Measurements from ENCODE around the gene FAM120B. TPM values are rescaled to one million over a fixed set of nuclear protein-coding genes. Genes with fewer than 3 reads are reported as not detected.

FAM120B gene
- total RNA-seq, 1 experiment from 2014 or later = 25.2 TPM

- no peaks in the 10 kb centered on the region for H3K27me3 ChIP-seq (ENCODE audit: insufficient read depth, low read length)
- no peak overlapping the region for H3K9ac ChIP-seq (ENCODE audit: low read length)
- DNase-seq (ENCODE audit: low read depth, low spot score) (no peak), ATAC-seq (no peak)
- ChIA-PET POLR2A (no interaction called here), RAD21 (ENCODE audit: low non-redundant PET in 1 of 2, low total read pairs in 2 of 2, uncharacterized antibody in 2 of 2, unreplicated experiment in 2 of 2) (no interaction called here), CTCF (no interaction called here)
- H4K20me1 ChIP-seq (ENCODE audit: insufficient read depth) = no peaks in the 10 kb centered on the region
- H3K9me2 ChIP-seq (ENCODE audit: insufficient read depth) = no peaks in the 10 kb centered on the region
- H3K27ac ChIP-seq (ENCODE audit: low read depth, low read length) = no peak overlapping the region
- H2AFZ ChIP-seq (ENCODE audit: low read depth, low read length, poor library complexity, severe bottlenecking) = no peak overlapping the region
- no TSS peak for BruUV-seq (replicated peaks)
- no peaks in the 10 kb centered on the region for H3K9me3 ChIP-seq (ENCODE audit: control insufficient read depth in 1 of 2, insufficient read depth in 1 of 2, low read depth in 1 of 2, low read length in 2 of 2)
- TF ChIP-seq EZH2phosphoT487 (IDR thresholded peaks at IDR 0.05; ENCODE audit: borderline replicate concordance) = no peak
- TF ChIP-seq POLR2A (IDR thresholded peaks at IDR 0.05; ENCODE audit: borderline replicate concordance, extremely low read depth, insufficient read depth, insufficient read length) = no peak
- TF ChIP-seq ATF3 (IDR thresholded peaks at IDR 0.05) = no peak
- no peak for TF ChIP-seq MAX (IDR thresholded peaks at IDR 0.05)
- no peak for TF ChIP-seq POLR2AphosphoS5 (IDR thresholded peaks at IDR 0.05; ENCODE audit: low read depth, low read length)
- no peak for TF ChIP-seq ZFX (IDR thresholded peaks at IDR 0.05)
- TF ChIP-seq SIN3A (IDR thresholded peaks at IDR 0.05; ENCODE audit: low read depth) = no peak
- TF ChIP-seq REST (IDR thresholded peaks at IDR 0.05; ENCODE audit: low read depth) = no peak
- TF ChIP-seq CBX3 (IDR thresholded peaks at IDR 0.05; ENCODE audit: low read depth) = no peak
- TF ChIP-seq ELF1 (IDR thresholded peaks at IDR 0.05; ENCODE audit: borderline replicate concordance, low read depth) = no peak
- no peak for TF ChIP-seq FOSL1 (IDR thresholded peaks at IDR 0.05; ENCODE audit: low read depth)
- no peak for TF ChIP-seq EGR1 (IDR thresholded peaks at IDR 0.05; ENCODE audit: low read depth)
- TF ChIP-seq SRF (IDR thresholded peaks at IDR 0.05; ENCODE audit: low read depth) = no peak
- TF ChIP-seq TCF7L2 (IDR thresholded peaks at IDR 0.05; ENCODE audit: borderline replicate concordance, extremely low read depth, insufficient read depth, insufficient read length) = no peak
- no peak for TF ChIP-seq CTCF (IDR thresholded peaks at IDR 0.05 in 2 of 3, conservative IDR thresholded peaks at IDR 0.05 in 1 of 3; ENCODE audit: borderline replicate concordance in 1 of 3, insufficient read depth in 1 of 3, low read depth in 2 of 3, low read length in 2 of 3)
- no peak for TF ChIP-seq SP1 (IDR thresholded peaks at IDR 0.05; ENCODE audit: low read depth)
- no peak for TF ChIP-seq YY1 (IDR thresholded peaks at IDR 0.05; ENCODE audit: extremely low read depth, insufficient replicate concordance, low read depth, low read length)
- intact Hi-C loops (cut with micrococcal nuclease) = no loop called here
- H3K36me3 ChIP-seq (ENCODE audit: control insufficient read depth in 1 of 2, insufficient read depth in 2 of 2, low read length in 2 of 2) = no peaks in the 10 kb centered on the region; a peak in 1 of 4 replicates
- H3K79me2 ChIP-seq (ENCODE audit: insufficient read depth, low read length) = no peaks in the 10 kb centered on the region
- H3K4me3 ChIP-seq (replicated peaks in 1 of 2; ENCODE audit: low read depth in 1 of 2, low read length in 2 of 2) = no peak overlapping the region
- peaks cover 0 to 11% of the 10 kb centered on the region in 2 experiments; a peak in 3 of 4 replicates for H3K4me1 ChIP-seq (ENCODE audit: control insufficient read depth in 1 of 2, insufficient read depth in 2 of 2, low read length in 2 of 2)
- H3K4me2 ChIP-seq (ENCODE audit: low read length) = no peak overlapping the region
These were observed 21.1 kb upstream of the FAM120B start for GRCh38 chr6:170285482-170285881.

Measured in HCT116 (cell line).